BJ (cell line): ENCODE data around the gene COA3. TPM values are rescaled to one million over a fixed set of nuclear protein-coding genes. Genes with fewer than 3 reads are reported as not detected.

Experiments
- CTCF ChIA-PET: fragments of 350-600 bp; formaldehyde crosslinking; extraction: SDS; loops from one replicate; lab custom pipeline; 2021; ENCODE audit warnings: antibody characterized with exemption, inconsistent platforms; lab: Yijun Ruan, JAX
- POLR2A ChIA-PET: fragments of 300-600 bp; sonication (Branson Sonifier 250); formaldehyde crosslinking; extraction: SDS; loops from one replicate; lab custom pipeline; 2021; ENCODE audit warnings: antibody characterized with exemption; lab: Charles Lee
- DNase-seq: peaks from one replicate; pipeline ENCODE4 v3.0.0-alpha.2; 2011; ENCODE audit warnings: low read depth
- H3K27me3 ChIP-seq: 2 replicates; pipeline ENCODE4 v1.6.0; 2011; ENCODE audit warnings: low read length; ENCODE audit not compliant: control insufficient read depth, insufficient read depth
- H3K36me3 ChIP-seq: 2 replicates; pipeline ENCODE4 v1.5.1; 2011; ENCODE audit warnings: low read length; ENCODE audit not compliant: control insufficient read depth, insufficient read depth
- H3K4me3 ChIP-seq: 2 replicates; pipeline ENCODE4 v1.5.1; 2011; ENCODE audit warnings: low read depth, mild to moderate bottlenecking, control low read depth, low read length
- polyA plus RNA-seq: library from polyadenylated mRNA; depleted of rRNA; stranded (reverse); fragments of >200 nt; gene quantifications from 2 replicates; pipeline ENCODE4 v1.2.3, GENCODE V29; 2011
- TF ChIP-seq, protein P1 (sequence below): IDR thresholded peaks from 2 replicates; pipeline ENCODE4 v1.5.1; 2011; ENCODE audit warnings: low read depth, mild to moderate bottlenecking, control low read depth, inconsistent platforms, low read length, moderate library complexity; ENCODE audit not compliant: insufficient read depth

Gene COA3
- polyA plus RNA-seq, 1 experiment = 91.9 TPM

DNA sequence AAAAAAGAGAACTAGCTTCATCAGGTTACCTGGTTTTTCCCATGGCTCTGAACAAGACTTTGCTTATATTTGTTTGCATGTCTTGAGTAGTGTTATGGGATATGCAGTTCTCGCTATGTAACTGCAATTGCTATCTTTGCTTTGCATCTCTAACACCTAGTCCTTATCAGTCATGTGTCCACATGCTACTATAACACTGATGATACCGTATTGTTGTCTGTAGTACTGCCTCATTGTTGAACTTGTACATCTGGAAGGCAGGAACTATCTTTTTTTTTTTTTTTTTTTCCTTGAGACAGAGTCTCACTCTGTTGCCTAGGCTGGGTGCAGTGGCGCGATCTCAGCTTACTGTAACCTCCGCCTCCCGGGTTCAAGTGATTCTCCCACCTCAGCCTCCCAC, 37.2 kb upstream of the COA3 start:
- no peak for DNase-seq
- Histone ChIP-seq H3K36me3 (peaks cover 7% of the 10 kb centered on the region), H3K27me3 (no peaks in the 10 kb centered on the region), H3K4me3 (no peak overlapping the region)
- ChIA-PET POLR2A (interaction anchor here (0.7 kb wide), 1 partner anchor 11 kb away, joined by 4 read pairs; no protein-coding TSS in a partner anchor), CTCF (interaction anchor here (1.1 to 5.5 kb wide), 5 partner anchors 8 to 162 kb away, joined by 3 to 34 read pairs (median 5); partner anchors contain the start of genes AOC2, BECN1 and RPL27)
- TF ChIP-seq, protein P1, sequence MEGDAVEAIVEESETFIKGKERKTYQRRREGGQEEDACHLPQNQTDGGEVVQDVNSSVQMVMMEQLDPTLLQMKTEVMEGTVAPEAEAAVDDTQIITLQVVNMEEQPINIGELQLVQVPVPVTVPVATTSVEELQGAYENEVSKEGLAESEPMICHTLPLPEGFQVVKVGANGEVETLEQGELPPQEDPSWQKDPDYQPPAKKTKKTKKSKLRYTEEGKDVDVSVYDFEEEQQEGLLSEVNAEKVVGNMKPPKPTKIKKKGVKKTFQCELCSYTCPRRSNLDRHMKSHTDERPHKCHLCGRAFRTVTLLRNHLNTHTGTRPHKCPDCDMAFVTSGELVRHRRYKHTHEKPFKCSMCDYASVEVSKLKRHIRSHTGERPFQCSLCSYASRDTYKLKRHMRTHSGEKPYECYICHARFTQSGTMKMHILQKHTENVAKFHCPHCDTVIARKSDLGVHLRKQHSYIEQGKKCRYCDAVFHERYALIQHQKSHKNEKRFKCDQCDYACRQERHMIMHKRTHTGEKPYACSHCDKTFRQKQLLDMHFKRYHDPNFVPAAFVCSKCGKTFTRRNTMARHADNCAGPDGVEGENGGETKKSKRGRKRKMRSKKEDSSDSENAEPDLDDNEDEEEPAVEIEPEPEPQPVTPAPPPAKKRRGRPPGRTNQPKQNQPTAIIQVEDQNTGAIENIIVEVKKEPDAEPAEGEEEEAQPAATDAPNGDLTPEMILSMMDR = no peak

GRCh38 chr17:42833767-42834422, 35.4 kb upstream of the COA3 start:
- Histone ChIP-seq H3K4me3 (peak overlapping the region; percentile 74), H3K36me3 (peaks cover 7% of the 10 kb centered on the region), H3K27me3 (no peaks in the 10 kb centered on the region)
- no peak for DNase-seq
- ChIA-PET CTCF (interaction anchor here (1.1 to 5.5 kb wide), 4 partner anchors 11 to 164 kb away, joined by 3 to 34 read pairs (median 5); partner anchors contain the start of genes BECN1 and RPL27), POLR2A (interaction anchor here (0.6 kb wide), 1 partner anchor 92 kb away, joined by 11 read pairs; no protein-coding TSS in a partner anchor)
- TF ChIP-seq, protein P1 = no peak

DNA sequence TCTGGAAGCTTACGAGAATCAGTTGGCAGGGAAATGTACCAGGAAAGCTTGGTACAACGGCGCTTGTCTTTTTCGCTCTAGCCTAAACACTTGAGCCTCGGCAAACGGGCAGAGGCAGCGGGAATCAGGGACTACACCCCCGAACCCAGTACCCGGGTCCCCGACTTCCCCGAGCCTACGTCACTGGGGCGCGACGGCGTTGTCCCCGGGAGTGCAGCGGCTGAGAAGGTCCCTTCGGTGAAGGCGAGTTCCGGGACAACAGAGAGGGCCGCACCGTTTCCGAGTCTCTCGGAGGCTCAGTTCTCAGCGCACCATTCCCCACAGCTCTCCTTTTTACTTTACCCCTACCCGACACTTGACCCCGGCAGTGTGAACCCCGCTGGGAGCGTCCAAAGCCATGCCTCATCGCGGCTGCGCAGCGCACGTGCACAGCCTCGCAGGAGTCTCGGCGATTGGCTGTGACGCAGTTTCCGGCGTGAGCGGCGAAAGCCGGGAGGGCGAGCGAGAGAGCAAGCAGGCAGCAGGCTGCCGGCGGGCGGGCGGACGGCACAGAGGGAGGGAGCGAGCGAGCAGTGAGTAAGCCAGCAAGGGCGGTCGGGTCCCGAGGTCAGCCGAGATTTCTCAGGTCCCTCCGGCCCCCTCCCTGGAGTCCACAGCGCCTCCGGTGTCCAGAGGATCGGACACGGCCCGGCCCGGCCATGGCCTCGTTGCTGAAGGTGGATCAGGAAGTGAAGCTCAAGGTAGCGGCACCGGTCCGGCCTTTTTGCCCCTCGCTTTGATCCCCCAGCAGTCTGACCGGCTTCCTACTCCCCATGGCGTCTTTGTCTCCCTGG, 34.6 kb upstream of the COA3 start, which contains the start of gene PSME3:
Gene PSME3 (plus strand): TSS at position 464 of the 833 bp plus-strand sequence. CDS start 235 bp downstream, at position 699.
- H3K27me3 ChIP-seq = no peaks in the 10 kb centered on the region
- peak within 1 kb of the TSS; percentile 74 for H3K4me3 ChIP-seq
- no peak for DNase-seq
- TF ChIP-seq, protein P1 = no peak
- POLR2A ChIA-PET = interaction anchor here (1.3 kb wide), 1 partner anchor 9 kb away, joined by 8 read pairs; the partner anchor contains the start of gene BECN1
- H3K36me3 ChIP-seq = peaks cover 5% of the 10 kb centered on the region
- CTCF ChIA-PET = interaction anchor here (1.1 to 5.5 kb wide), 3 partner anchors 10 to 165 kb away, joined by 3 to 34 read pairs (median 4); partner anchors contain the start of genes BECN1 and RPL27

DNA sequence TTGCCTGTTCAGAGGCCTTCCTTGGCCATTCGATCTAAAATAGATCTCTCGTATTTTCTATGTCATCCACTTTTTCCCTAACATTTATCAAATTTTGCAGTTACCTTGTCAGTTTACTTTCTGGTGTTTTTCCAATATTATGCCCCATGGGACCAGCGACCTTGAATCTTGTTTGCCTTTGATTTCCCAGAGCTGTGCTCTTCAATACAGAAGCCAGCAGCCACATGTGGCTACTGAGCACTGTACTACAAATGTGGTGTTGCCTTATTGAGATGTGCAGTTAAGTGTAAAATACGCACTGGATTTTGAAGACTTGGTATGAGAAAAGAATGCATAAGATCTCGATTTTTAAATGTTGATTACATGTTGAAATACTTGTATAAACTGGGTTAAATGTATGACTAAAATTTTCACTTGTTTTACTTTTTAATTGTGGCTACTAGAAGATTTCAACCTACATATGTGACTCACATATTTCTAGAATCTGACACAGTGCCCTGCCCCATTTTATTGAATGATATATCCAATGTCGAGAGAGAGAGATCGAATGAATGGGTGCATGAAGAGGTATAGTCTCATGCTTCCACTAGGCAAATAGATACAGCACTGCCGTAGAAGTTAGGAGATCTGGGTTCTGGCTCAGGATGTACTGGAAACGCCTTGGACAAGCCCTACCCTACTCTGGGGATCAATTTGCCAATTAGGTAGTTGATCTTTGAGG, 33.9 kb upstream of the COA3 start:
- TF ChIP-seq, protein P1 = no peak
- POLR2A ChIA-PET = interaction anchor here (1.3 kb wide), 1 partner anchor 8 kb away, joined by 8 read pairs; the partner anchor contains the start of gene BECN1
- H3K27me3 ChIP-seq = 0 out of 2 replicates have a peak, but pooled peaks cover 1% of the 10 kb centered on the region
- peaks cover 2% of the 10 kb centered on the region for H3K36me3 ChIP-seq
- no peak for DNase-seq
- CTCF ChIA-PET = interaction anchor here (1.3 to 5.5 kb wide), 2 partner anchors 9 to 166 kb away, joined by 3 to 34 read pairs; partner anchors contain the start of genes BECN1 and RPL27
- peak overlapping the region; percentile 74 for H3K4me3 ChIP-seq
